Esophagus mucosa (tissue), 1 donor: Measurements from ENCODE around the gene PLCZ1. TPM values are rescaled to one million over a fixed set of nuclear protein-coding genes. Genes with fewer than 3 reads are reported as not detected.
"Not testable (repeated sequence)": the region's sequence is repeated elsewhere in the genome, so short reads cannot be mapped to it uniquely, and the experiment has no call there.

Source experiments
- ATAC-seq: fragments of 200-7000 bp; cut with Tn5 transposase; one replicate; pipeline ENCODE4 v1.9.1; 2020
- total RNA-seq: library from RNA; stranded (reverse); gene quantifications from one replicate; pipeline ENCODE4 v1.2.4, GENCODE V29; 2023
- donor health status: DM: yes; HTN: yes; CAD: no.

The PLCZ1 gene, protein sequence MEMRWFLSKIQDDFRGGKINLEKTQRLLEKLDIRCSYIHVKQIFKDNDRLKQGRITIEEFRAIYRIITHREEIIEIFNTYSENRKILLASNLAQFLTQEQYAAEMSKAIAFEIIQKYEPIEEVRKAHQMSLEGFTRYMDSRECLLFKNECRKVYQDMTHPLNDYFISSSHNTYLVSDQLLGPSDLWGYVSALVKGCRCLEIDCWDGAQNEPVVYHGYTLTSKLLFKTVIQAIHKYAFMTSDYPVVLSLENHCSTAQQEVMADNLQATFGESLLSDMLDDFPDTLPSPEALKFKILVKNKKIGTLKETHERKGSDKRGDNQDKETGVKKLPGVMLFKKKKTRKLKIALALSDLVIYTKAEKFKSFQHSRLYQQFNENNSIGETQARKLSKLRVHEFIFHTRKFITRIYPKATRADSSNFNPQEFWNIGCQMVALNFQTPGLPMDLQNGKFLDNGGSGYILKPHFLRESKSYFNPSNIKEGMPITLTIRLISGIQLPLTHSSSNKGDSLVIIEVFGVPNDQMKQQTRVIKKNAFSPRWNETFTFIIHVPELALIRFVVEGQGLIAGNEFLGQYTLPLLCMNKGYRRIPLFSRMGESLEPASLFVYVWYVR
- not detected for total RNA-seq

- no peak for ATAC-seq
Observed at GRCh38 chr12:18737819-18738218, at the start of gene PLCZ1, which contains the start of gene CAPZA3. PLCZ1 (minus strand) TSS chr12:18738012; CDS start chr12:18737371, 641 bp downstream. CAPZA3 (plus strand) TSS chr12:18738119; CDS start chr12:18738269, 150 bp downstream.

- ATAC-seq: not testable (repeated sequence)
Observed at GRCh38 chr12:18785465-18785864, 47.7 kb upstream of the PLCZ1 start.

DNA sequence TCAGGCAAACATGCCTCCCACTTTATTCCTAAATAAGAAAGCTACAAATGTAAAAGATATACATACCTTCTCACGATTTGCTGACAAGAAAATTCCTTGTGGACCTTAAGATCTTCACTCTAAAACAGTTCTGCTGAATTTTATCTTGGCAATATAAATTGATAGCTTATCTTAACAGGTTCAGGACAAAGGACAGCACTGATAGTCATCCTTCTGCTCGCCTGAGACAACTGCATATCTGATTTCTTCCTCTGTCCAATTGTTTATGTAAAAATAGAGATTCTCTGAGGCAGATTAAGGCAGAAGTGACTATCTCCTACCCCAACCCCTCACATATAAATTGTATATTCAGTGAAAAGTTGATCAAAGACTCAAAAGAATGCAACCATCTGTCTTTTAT lies 45.0 kb upstream of the PLCZ1 start:
- ATAC-seq: no peak

DNA sequence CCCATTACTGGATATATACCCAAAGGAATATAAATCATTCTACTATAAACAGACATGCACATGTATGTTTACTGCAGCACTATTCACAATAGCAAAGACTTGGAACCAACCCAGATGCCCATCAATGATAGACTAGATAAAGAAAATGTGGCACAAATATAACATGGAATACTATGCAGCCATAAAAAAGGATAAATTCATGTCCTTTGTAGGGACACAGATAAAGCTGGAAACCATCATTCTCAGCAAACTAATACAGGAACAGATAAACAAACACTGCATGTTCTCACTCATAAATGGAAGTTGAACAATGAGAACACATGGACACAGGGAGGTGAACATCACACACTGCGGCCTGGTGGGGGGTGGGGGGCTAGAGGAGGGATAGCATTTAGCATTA lies 28.7 kb upstream of the PLCZ1 start:
- not testable (repeated sequence) for ATAC-seq

- ATAC-seq: no peak
Observed at GRCh38 chr12:18755341-18755740, 17.5 kb upstream of the PLCZ1 start.

DNA sequence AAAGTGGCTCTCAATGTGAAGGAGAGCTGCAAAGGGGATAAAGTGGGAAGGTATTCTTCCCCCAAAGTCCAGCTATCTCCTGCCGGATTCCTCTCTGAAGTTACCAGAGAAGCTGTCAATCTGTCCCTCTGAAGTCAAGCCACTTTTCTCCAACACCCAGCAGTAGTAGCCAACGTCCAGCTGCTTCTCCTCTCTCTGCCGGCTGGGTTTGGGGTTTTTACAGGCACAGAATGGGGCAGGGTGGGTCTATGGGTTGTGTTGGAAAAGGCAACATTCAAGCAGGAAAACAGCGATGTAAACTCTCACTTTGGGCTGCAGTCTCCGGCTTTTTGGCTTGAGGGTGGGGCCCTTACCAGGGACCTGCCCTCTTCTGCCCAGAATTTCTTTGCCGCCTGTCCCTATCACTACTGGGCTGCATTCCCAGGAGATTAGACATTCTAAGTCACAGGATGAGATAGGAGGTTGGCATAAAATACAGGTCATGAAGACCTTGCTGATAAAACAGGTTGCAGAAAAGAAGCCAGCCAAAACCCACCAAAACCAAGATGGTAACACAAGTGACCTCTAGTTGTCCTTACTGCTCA lies 16.4 kb upstream of the PLCZ1 start:
- ATAC-seq: no peak

DNA sequence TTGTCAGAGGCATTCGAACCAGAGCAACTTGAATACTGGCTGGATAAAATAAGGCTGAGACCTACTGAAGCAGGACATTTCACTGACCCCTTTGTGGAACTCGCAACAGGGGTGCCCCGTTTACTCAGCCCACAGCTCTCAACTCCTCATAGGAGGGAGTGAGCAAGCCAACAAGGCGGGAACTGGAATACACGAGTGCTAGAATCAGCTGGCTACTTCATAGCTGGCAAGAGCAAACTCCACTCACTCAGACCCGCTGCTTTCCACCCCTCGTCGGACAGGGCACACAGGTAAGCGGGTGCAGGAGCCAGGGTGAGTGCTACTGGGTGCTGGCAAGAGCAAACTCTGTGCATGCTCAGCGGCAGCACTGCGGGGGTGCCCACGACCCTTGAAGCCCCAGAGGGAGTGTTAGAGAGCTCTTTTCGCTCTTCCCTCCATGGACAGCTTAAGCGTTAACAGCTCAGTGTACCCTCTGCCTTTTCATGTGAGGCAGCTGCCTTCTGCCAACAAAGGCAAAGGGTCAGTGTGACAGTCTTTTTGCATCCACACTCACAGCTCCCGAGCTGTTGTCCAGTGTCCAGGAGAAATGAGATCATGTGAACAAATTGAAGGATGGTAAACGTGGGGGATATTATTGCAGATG lies 15.8 kb upstream of the PLCZ1 start:
- ATAC-seq: no peak

GRCh38 chr12:18752947-18753346 lies 15.1 kb upstream of the PLCZ1 start:
- ATAC-seq: no peak

GRCh38 chr12:18752280-18752920 lies 14.6 kb upstream of the PLCZ1 start:
- ATAC-seq: no peak

DNA sequence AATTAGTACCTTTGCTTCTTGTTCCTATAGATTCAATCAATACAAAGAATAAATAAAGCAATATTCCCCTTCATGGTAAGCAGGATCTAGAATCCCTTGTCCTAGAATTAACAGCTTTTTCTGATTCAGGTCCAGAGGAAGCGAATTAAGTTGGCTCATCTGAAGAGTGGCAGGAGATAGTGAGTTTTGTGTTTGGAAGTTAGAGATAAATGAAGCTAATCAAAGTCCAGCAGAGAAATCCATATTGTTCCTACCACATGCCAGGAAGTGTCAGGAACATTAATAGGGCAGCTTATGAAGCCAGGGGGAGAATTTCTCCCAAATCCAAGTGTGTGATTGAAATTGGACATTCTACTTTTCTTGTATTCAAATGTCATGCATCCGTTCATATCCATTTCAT lies 14.1 kb upstream of the PLCZ1 start:
- ATAC-seq: no peak

- ATAC-seq: no peak
Observed at GRCh38 chr12:18750085-18750484, 12.3 kb upstream of the PLCZ1 start.

DNA sequence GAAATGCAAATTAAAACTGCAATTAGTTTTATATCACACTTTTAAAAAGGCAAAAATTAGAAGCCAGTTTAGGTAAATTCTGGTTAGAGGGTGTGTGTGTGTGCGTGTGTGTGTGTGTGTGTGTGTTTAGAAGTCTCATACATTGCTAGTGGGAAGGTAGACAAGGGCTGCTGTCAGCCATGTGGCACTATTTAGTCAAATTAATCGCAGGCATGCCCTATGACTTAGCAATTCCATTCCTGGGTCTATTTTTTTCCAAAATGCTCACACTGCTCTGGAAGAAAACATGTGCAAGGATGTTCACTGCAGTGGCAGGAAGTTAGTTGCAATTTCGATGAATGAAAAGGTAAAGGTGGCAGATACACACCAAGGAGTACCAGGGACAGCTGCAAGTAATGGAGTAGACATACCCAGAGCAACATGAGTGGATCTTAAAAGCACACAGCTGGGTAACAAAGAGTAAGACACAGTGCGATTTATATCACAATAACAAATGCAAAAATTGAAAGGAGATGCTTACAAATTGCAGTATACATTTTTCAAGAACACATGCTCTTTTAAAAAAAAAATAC lies 11.7 kb upstream of the PLCZ1 start:
- no peak for ATAC-seq

DNA sequence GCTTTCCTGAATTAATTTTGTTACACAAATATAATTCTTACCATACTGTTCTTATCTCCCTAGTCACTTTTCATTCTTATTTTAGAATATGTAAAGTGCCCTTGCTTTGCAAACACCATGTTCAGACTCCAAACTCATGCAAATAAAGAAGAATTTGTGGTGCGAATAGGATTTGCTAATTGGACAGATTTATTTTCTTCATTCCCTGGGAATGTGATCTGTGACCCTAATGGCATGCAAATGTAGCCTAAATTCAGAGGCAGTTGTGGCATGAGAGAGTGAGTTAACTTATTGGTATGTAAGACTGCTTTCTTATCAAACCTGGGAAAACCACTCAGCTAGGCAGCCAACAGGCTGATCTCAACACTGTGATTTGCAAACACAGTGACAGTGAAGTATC lies 10.1 kb upstream of the PLCZ1 start:
- ATAC-seq: no peak

DNA sequence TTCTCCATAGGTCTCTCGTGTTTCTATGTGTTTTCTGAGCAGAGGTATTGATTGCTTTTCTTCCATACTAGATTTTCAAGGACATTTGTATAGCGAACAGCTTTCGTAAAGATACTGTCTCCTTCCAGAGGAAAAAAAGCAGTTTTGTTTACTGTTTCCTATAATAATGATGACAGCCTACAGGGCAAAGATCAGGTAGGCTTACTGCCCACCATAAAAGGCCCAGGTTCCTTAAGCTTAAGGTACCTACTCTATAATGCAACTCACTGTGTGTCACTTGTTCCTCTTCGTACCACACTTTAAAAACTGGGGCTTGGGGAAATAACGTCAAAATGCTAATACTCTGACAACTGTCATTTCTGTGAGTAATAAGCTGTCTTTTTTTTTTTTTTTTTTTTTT lies 6.7 kb downstream of the PLCZ1 start:
- ATAC-seq: no peak

DNA sequence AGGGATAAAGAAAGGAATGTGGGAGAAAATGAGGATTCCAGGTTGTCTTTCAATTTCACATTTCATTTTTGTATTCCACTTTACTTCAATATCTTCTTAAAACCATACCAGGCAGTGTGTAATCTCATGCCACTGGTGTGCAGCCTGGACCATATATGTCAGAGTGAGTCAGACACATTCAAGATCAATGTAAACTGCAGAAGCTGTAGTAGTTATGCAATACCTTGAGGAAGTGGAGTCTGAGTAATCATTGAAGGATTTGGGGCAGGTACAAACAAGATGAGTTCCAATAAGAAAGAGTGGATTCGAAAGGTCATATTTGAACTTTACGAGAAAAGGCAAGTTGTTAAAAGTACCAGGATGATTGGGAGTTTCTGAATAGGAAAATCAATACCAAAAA lies 14.1 kb downstream of the PLCZ1 start:
- ATAC-seq: peak; percentile 99

GRCh38 chr12:18721452-18721851 lies 16.4 kb downstream of the PLCZ1 start:
- no peak for ATAC-seq

DNA sequence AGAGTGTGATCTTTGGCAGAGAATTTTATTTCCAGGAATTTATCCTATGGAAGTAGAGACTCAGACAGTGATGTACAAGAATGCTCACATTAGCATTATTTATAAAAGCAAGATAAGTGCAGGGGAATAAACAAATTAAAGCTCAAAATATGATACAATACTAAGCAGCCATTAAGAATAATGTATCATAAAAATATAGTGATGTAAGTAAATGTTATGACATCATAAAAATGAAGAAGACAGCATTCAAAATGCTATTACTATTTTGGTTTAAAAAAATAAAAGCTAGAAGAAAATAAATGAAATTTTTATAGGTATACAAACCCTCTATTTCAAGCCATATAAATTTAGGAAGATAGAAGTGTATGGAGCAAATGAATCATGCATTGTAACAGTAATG lies 17.1 kb downstream of the PLCZ1 start:
- ATAC-seq: no peak

DNA sequence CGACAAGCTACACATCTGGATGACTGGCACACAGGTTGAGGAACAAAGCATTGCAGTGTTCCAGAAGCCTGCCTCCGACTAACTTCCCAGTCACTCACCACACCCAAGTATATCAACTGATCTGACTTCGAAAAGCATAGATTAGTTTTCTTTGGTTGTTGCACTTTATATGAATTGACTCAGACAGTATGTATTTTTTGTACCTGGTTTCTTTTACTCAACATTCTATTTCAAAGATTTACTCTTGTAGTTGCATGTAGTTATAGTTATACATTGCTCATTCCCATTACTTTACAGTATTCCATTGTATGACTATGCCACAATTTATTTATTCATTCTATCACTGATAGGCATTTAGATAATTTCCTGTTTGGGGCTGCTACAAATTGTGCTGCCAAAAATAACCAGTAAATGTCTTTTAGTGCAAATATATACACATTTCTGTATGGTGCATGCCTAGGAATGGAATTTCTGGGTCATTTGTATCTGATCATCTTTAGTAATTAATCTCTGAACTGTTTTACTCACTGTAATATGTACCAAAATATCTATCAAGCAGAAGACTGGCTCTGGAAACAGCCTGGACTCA lies 17.8 kb downstream of the PLCZ1 start:
- peak; percentile 71 for ATAC-seq

DNA sequence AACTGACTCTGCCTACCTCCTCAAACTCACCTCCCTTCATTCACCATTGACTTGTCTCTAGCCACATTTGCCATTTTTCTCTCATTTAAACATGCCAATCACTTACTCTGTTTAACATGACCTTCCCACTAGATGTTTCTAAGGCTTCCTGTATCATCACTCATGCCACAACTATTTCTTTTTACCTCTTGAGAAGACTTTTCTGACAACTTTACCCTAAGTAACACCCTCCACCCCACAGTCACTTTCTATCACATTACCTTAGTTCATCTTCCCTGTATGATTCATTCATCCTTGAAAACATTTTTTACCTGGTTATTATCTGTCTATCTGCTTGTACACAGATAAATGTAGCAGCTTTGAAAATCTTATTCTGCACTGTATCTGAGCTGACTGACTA lies 19.4 kb downstream of the PLCZ1 start:
- peak; percentile 33 for ATAC-seq

DNA sequence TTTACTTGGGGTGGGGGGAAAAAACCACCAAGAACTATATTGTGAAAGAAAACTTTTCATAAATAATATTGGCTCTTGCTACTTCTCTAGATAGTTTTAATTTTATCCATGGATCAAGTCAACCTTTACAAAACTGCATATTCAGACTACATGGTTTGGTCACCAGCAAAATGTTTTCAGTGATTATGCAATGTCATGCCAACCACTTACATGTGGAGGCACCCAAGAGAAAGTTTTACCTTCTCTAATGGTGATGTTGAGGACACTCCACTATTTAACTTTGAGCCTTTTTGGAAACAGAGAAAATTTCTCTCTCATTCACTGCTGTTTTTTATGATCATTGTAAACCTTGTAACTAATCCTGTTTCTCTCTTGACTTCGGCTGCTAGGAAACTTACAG lies 21.6 kb downstream of the PLCZ1 start:
- no peak for ATAC-seq

GRCh38 chr12:18706798-18707197 lies 31.0 kb downstream of the PLCZ1 start:
- ATAC-seq: no peak

DNA sequence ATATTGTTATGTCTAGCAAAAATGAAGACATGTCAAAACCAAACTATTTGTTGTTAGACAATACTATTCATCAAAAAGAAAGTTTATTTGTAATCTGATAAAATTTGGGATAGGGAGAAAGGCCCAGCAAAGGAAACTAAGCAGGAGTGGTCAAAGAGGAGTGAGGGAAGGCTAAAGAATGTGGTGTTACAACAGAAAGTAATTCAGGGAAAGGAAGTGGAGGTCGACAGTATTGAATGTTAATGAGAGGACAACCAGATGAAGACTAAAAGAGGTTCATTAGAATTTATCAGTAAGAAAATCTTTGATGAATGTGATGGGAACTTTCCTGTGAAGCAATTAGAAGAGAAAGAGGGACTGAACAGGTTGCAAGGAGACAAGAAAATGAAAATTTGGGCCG lies 33.9 kb downstream of the PLCZ1 start:
- ATAC-seq: no peak
